A673 (cell line): ENCODE data around the gene NBEAL1. TPM values are rescaled to one million over a fixed set of nuclear protein-coding genes. Genes with fewer than 3 reads are reported as not detected.
"Not testable (repeated sequence)": the region's sequence is repeated elsewhere in the genome, so short reads cannot be mapped to it uniquely, and the experiment has no call there.

ENCODE experiments used
- BruUV-seq: library from RNA; stranded (reverse); fragments of 400-500 nt; replicated peaks from 2 replicates; lab custom pipeline; 2021; lab: Mats Ljungman, UMichigan
- CTCF ChIA-PET: fragments of 300-600 bp; sonication (Branson Sonifier 250); formaldehyde crosslinking; loops from one replicate; lab custom pipeline; 2022; ENCODE audit warnings: antibody characterized with exemption; lab: Charles Lee
- POLR2A ChIA-PET: fragments of 300-600 bp; sonication (Branson Sonifier 250); formaldehyde crosslinking; loops from one replicate; lab custom pipeline; 2022; ENCODE audit warnings: antibody characterized with exemption; ENCODE audit not compliant: low non-redundant PET; lab: Charles Lee
- DNase-seq: peaks from one replicate; pipeline ENCODE4 v3.0.0-alpha.2; 2015; ENCODE audit warnings: low spot score
- H3K27ac ChIP-seq: fragments of 200-600 bp; sonication (generic); 2 replicates; pipeline ENCODE4 v1.5.1; 2016; ENCODE audit warnings: mixed run types, low read depth, mild to moderate bottlenecking, mixed read lengths, antibody characterized with exemption, low read length; ENCODE audit not compliant: poor library complexity, severe bottlenecking
- H3K27me3 ChIP-seq: fragments of 200-600 bp; sonication (generic); replicated peaks from 2 replicates; pipeline ENCODE4 v1.6.1; 2017; ENCODE audit warnings: mixed run types, low read depth, mild to moderate bottlenecking, mixed read lengths, antibody characterized with exemption, low read length; ENCODE audit not compliant: insufficient read depth, poor library complexity
- H3K36me3 ChIP-seq: fragments of 200-600 bp; sonication (generic); 2 replicates; pipeline ENCODE4 v1.6.1; 2016; ENCODE audit warnings: mixed run types, mild to moderate bottlenecking, mixed read lengths, antibody characterized with exemption, low read length; ENCODE audit not compliant: insufficient read depth, poor library complexity, severe bottlenecking
- H3K4me1 ChIP-seq: fragments of 200-600 bp; sonication (generic); 2 replicates; pipeline ENCODE4 v1.6.1; 2017; ENCODE audit warnings: mixed run types, mild to moderate bottlenecking, mixed read lengths, antibody characterized with exemption, low read length; ENCODE audit not compliant: insufficient read depth, poor library complexity, severe bottlenecking
- H3K4me3 ChIP-seq: fragments of 200-600 bp; sonication (generic); 2 replicates; pipeline ENCODE4 v1.5.1; 2016; ENCODE audit warnings: low read depth, mixed run types, mild to moderate bottlenecking, mixed read lengths, low read length; ENCODE audit not compliant: poor library complexity, severe bottlenecking
- H3K9me3 ChIP-seq: fragments of 200-600 bp; sonication (generic); 2 replicates; pipeline ENCODE4 v1.6.1; 2016; ENCODE audit warnings: mixed run types, low read depth, mild to moderate bottlenecking, mixed read lengths, antibody characterized with exemption, low read length; ENCODE audit not compliant: poor library complexity, severe bottlenecking
- CTCF ChIP-seq: fragments of 300-800, 200-600 bp; sonication (generic); conservative IDR thresholded peaks from 2 replicates; pipeline ENCODE4 v1.5.1; 2017; ENCODE audit warnings: low read depth, mild to moderate bottlenecking, antibody characterized with exemption, low read length, moderate library complexity, mixed read lengths
- EZH2 ChIP-seq: fragments of 200-600 bp; sonication (generic); IDR thresholded peaks from 2 replicates; pipeline ENCODE4 v1.6.1; 2017; ENCODE audit warnings: borderline replicate concordance, low read depth, mild to moderate bottlenecking, mixed read lengths, antibody characterized with exemption, low read length; ENCODE audit not compliant: poor library complexity, severe bottlenecking
- intact Hi-C: fragments of 100-400 bp; cut with micrococcal nuclease; formaldehyde crosslinking; loops from one replicate; pipeline ENCODE4 v1.10.0; 2022; ENCODE audit not compliant: unreplicated experiment
- total RNA-seq: library from RNA; stranded (reverse); gene quantifications from 2 replicates; pipeline ENCODE4 v1.2.3, GENCODE V29; 2021

Gene NBEAL1
- total RNA-seq, 1 experiment from 2014 or later: 15.8 TPM

- intact Hi-C loops: no loop called here
- H3K4me1 ChIP-seq: peaks cover 21% of the 10 kb centered on the region
- no peak for DNase-seq
- H3K4me3 ChIP-seq: no peak overlapping the region
- no peaks in the 10 kb centered on the region for H3K36me3 ChIP-seq
- BruUV-seq: no TSS peak
- H3K27ac ChIP-seq: no peak overlapping the region
- ChIA-PET CTCF (no interaction called here), POLR2A (no interaction called here)
- no peaks in the 10 kb centered on the region for H3K27me3 ChIP-seq
- TF ChIP-seq EZH2: no peak
- no peak for TF ChIP-seq CTCF
- no peaks in the 10 kb centered on the region for H3K9me3 ChIP-seq
These were observed 23.9 kb downstream of the NBEAL1 start for GRCh38 chr2:203038586-203038985.

GRCh38 chr2:203039211-203039610 lies 24.5 kb downstream of the NBEAL1 start:
- DNase-seq, H3K36me3 ChIP-seq, H3K27ac ChIP-seq, H3K27me3 ChIP-seq, POLR2A ChIA-PET, BruUV-seq, intact Hi-C loops, H3K9me3 ChIP-seq, CTCF ChIA-PET, H3K4me3 ChIP-seq: not testable (repeated sequence)
- peaks cover 21% of the 10 kb centered on the region for H3K4me1 ChIP-seq

GRCh38 chr2:203040966-203041521 lies 26.4 kb downstream of the NBEAL1 start:
- CTCF ChIA-PET: no interaction called here
- no TSS peak for BruUV-seq
- H3K27ac ChIP-seq: no peak overlapping the region
- TF ChIP-seq EZH2: no peak
- no peak for TF ChIP-seq CTCF
- H3K4me1 ChIP-seq: peaks cover 8% of the 10 kb centered on the region
- intact Hi-C loops: no loop called here
- POLR2A ChIA-PET: no interaction called here
- no peaks in the 10 kb centered on the region for H3K9me3 ChIP-seq
- no peak overlapping the region for H3K4me3 ChIP-seq
- H3K27me3 ChIP-seq: no peaks in the 10 kb centered on the region
- H3K36me3 ChIP-seq: no peaks in the 10 kb centered on the region
- DNase-seq: no peak

- no peak for TF ChIP-seq CTCF
- no peak for TF ChIP-seq EZH2
- Histone ChIP-seq H3K4me1 (no peaks in the 10 kb centered on the region), H3K4me3 (no peak overlapping the region), H3K27ac (no peak overlapping the region), H3K36me3 (no peaks in the 10 kb centered on the region), H3K27me3 (no peaks in the 10 kb centered on the region), H3K9me3 (no peaks in the 10 kb centered on the region)
- intact Hi-C loops: no loop called here
- no peak for DNase-seq
- POLR2A ChIA-PET: interaction anchor here (0.7 kb wide), 1 partner anchor 21 kb away, joined by 5 read pairs; no protein-coding TSS in a partner anchor
- BruUV-seq: no TSS peak
- CTCF ChIA-PET: no interaction called here
These were observed 27.5 kb downstream of the NBEAL1 start for GRCh38 chr2:203042178-203042577.
